Activated CD4-positive, alpha-beta T cell treated with anti-CD3 and anti-CD28 coated beads, Interleukin-2, Interleukin-4, amounts not matched to agents 100 ng/mL and 50 ng/mL, durations not matched to agents 16 hours and 8 hours (primary cell): Measurements from ENCODE around the gene RAPGEF1.

Experiments used
- DNase-seq: peaks from one replicate; pipeline ENCODE4 v3.0.0-alpha.2; 2020; ENCODE audit warnings: low spot score

Gene RAPGEF1

DNA sequence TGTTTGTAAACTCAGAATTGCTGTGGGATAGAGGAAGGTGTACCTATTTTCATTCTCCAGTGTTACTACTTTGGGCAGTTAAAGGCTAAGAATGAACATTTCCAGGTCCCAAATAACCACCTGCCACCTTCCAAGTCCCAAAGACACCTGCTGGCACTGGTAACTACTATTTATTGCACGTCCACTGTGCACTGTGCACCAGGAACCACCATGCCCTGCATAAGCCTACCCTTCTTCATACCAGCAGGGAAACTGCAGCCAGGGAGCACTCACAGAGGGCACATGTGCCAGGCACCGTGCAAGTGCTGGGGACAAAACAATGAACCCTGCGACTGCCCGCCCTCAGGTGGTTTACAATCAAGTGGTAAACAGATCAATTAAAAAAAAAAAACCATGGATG is 34.9 kb downstream of the RAPGEF1 start:
- no peak for DNase-seq

GRCh38 chr9:131704141-131704983 is 35.5 kb downstream of the RAPGEF1 start:
- no peak for DNase-seq

- DNase-seq: no peak
These were observed 36.2 kb downstream of the RAPGEF1 start for GRCh38 chr9:131703697-131704096.

GRCh38 chr9:131702911-131703310 is 37.0 kb downstream of the RAPGEF1 start:
- no peak for DNase-seq

GRCh38 chr9:131701789-131702337 is 38.0 kb downstream of the RAPGEF1 start:
- DNase-seq: no peak

DNA sequence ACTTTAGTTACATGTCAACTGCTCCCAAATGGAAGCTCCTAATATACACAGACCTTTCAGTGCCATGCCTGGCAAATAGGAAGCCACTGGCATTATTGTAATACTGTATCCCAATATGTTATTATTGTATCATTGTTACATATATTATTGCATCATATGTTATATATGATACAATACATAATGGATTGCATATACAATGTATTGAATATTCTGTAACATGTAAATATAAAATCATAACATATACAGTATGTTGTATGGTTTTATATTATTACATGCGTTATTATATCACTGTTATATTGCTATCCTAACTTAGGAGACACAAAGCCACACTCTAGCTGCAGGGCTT is 38.5 kb downstream of the RAPGEF1 start:
- no peak for DNase-seq

DNA sequence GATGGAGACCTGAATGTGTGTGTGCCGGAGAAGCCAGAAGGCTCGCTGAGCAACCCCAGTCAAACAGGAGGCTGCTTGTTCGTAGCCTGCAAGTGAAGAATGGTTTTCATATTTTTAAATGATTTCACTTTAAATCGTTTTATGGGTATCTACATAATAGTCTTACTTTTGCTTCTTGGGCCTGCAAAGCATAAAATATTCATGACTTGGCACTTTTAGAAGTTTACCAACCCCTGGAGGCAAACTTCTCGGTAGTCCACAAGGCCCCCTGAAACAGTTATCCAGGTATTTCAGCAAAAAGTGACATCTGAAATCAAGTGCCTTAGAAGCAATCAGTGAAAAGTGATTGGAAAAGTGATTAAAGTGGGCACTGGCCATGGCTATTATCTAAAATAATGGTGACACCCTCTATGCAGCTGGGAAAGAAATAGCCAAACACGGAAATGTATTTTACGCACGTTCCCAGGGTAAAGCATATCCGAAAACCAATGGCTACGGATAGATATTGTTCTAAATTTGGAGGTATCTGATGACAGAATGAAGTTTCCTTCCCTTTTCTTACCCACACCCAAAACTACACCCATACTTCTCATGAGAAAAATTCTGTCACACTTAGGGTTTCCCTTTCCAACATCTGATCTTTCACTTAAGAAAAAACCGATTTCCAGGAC is 39.0 kb downstream of the RAPGEF1 start:
- DNase-seq: no peak

DNA sequence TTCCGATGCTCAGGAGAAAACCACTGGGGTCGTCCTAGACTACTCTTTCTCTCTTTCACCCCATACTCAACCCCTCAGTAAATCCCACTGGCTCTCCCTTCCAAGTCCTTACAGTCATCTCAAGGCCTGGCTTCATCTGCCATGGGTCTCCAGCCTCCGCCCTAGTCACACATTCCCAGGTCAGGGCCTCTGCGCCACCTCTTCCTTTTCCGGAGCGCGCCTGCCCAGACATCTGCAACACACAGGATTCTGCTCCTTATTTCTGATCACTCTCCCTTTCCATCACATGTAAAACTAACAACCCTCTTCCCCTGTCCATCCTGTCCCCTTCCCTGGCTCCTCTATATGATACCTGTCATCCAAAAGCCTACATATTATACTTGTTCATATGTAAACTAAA is 39.8 kb downstream of the RAPGEF1 start:
- DNase-seq: no peak

DNA sequence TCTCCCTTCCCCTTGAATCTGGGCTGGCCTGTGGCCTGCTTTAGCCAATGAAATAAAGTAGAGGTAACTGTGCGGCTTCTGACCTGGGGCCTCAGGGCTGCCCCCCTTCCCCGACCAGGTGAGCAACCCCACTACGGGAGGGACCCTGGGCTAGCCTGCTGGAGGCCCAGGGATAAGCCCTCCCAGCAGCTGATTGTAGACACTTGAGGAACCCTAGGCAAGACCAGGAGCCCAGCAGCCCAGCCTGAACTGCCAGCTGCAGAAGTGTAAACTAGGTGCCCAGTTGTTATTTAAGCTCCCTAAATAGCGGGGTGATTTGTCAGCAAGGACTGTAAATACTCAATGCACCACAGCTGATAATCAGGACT is 41.3 kb downstream of the RAPGEF1 start:
- no peak for DNase-seq

- no peak for DNase-seq
These were observed 41.8 kb downstream of the RAPGEF1 start for GRCh38 chr9:131697908-131698617.

DNA sequence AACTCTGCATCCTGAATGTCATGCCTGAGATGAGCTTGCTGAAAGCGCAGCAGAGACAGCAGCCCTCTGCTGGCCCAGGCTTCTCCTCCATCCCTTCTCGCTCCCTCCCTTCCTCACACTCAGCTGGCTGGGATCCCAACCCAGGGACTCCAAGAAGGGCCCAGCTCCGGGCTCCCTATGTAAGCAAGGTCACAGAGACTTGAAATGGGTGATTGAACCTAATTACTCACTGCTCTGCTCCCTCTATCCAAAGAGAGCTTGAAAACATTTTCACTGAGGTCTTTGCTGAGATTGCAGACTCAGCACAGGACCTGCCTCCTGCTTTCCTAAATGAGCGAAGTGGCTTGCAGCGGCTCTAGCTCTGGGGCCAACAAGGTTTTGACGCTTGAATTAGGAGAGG is 42.8 kb downstream of the RAPGEF1 start:
- no peak for DNase-seq

- DNase-seq: no peak
These were observed 43.9 kb downstream of the RAPGEF1 start for GRCh38 chr9:131695836-131696460.

DNA sequence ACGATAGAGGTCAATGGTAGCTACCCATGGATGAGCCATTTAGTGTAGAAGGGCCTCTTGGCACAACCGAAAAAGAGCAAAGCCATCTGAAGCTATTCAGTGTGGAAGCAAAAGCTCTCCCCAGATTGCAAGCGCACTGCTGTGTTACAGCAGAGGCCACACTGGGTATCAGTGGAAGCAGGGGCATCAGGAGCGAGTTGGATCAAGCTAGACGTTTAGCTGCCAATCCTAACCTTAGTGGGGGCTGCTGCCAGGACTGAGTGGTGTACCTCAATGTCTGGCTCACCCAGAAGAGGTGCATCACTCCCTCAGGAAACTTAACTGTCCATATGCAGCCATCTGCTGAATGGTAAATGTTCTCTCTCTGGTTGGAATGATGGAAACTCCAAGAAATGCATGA is 44.5 kb downstream of the RAPGEF1 start:
- DNase-seq: no peak

GRCh38 chr9:131693651-131694597 is 46.0 kb downstream of the RAPGEF1 start:
- no peak for DNase-seq

- no peak for DNase-seq
These were observed 47.0 kb downstream of the RAPGEF1 start for GRCh38 chr9:131692612-131693562.

DNA sequence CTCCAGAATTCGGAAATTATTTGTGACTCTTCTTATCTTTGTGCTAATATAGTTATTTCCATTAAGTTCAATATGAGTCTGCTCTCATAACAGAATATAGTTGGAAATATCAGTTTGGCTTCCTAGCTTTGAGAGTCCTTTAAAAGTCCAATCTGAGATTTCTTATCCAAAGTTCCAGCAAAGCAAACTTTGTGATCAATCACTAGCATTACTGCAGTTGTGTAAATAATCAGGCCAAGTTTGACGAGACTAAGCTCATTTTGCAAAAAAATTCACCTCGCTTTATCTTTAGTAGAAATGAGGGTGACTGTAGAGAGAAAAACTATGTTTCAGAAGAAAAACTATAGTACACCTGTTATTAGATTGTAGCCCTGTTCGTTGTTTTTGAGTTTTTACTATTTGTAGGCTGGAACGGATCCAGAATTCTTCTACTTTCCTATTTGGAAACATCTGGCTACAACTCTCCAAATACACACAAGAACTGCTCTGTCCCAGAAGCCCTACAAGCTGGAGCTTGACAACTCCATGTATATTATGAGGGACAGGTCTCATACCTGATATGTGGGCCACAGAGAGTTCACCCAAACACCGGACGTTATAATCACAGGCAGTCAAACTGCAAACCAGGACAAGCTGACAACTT is 47.8 kb downstream of the RAPGEF1 start:
- DNase-seq: no peak

DNA sequence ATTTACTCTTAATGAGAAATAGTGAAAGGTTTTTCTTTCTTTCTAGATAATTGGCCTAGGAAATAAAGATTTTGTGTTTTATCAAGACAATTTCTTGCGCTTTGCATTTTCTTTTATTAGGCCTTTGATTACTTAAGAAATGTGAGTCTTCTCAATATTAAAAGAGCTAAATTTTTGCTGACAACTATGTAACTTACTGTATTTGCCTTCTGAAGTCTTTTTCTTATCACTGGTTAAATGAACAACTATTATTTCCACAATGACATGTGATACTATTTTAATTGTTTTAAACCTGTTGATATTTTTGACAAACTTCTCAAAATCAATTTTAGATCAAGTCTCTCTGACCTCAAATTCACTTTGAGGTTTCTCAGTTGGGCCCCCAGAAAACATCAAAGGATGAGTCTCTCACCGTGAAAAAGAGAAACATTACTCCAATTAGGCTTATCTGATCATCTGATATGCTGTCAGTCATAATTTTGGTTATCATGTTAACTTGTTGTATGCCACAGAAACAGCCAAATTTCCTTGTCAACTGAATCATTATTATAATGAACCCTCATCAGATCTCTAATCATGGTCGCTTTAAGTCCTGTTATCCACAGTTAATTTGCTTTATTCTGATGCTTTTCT is 48.8 kb downstream of the RAPGEF1 start:
- peak; percentile 55 for DNase-seq

DNA sequence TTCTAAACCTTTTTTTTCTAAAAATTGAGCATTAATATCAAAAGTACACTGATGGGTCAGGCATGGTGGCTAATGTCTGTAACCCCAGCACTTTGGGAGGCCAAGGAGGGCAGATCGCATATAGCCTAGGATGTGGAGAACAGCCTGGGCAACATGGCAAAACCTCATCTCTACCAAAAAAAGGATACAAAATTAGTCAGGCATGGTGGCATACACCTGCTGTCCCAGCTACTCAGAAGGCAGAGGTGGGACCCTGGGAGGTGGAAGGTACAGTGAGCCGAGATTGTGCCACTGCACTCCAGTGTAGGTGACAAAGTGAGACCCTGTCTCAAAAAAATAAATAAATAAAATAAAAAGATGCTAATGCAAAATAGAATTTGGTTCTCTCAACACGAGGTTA is 49.4 kb downstream of the RAPGEF1 start:
- DNase-seq: no peak

- DNase-seq: no peak
These were observed 51.5 kb downstream of the RAPGEF1 start for GRCh38 chr9:131688377-131688776.
